ENCODE data around the gene TIAM1. TPM values are rescaled to one million over a fixed set of nuclear protein-coding genes. Genes with fewer than 3 reads are reported as not detected.

Gene TIAM1
- total RNA-seq, 3 donors from 2014 or later = 6.2 to 11.6 (median 10.4) TPM

GRCh38 chr21:31253684-31254083 lies 90.4 kb downstream of the TIAM1 start:
- intact Hi-C loops (cut with DNase I, micrococcal nuclease) = no loop called here
- Histone ChIP-seq H3K36me3 (ENCODE audit: low read depth) (no peaks in the 10 kb centered on the region), H3K4me1 (ENCODE audit: low read depth) (no peaks in the 10 kb centered on the region), H3K9me3 (no peaks in the 10 kb centered on the region), H3K4me3 (no peak overlapping the region)
- DNase-seq = no peak
- no peak for ATAC-seq
- TF ChIP-seq, protein P1, sequence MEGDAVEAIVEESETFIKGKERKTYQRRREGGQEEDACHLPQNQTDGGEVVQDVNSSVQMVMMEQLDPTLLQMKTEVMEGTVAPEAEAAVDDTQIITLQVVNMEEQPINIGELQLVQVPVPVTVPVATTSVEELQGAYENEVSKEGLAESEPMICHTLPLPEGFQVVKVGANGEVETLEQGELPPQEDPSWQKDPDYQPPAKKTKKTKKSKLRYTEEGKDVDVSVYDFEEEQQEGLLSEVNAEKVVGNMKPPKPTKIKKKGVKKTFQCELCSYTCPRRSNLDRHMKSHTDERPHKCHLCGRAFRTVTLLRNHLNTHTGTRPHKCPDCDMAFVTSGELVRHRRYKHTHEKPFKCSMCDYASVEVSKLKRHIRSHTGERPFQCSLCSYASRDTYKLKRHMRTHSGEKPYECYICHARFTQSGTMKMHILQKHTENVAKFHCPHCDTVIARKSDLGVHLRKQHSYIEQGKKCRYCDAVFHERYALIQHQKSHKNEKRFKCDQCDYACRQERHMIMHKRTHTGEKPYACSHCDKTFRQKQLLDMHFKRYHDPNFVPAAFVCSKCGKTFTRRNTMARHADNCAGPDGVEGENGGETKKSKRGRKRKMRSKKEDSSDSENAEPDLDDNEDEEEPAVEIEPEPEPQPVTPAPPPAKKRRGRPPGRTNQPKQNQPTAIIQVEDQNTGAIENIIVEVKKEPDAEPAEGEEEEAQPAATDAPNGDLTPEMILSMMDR (IDR thresholded peaks at IDR 0.05) = no peak

DNA sequence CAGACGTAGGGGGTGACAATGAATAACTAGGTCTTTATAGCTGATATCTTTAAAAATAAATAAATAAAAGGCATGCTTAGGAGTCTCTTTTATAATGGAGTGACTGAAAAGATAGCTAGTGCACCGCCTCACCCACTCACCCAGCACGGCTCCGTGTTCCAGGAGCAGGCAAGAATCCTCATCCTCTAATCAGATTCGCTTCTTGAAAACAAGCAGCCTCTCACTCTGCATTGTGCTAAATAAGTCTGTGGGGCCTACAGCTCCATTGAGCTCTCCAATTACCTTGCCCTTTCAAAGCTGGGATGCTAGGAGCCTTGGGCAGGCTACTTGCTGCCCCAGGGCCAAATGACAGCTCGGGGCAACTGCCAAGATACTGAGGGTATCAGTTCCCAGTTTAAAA lies 91.5 kb downstream of the TIAM1 start:
- TF ChIP-seq, protein P1 (IDR thresholded peaks at IDR 0.05) = no peak
- Histone ChIP-seq H3K9me3 (no peaks in the 10 kb centered on the region), H3K36me3 (ENCODE audit: low read depth) (no peaks in the 10 kb centered on the region), H3K4me3 (no peak overlapping the region), H3K4me1 (ENCODE audit: low read depth) (no peaks in the 10 kb centered on the region)
- ATAC-seq = no peak
- DNase-seq = no peak
- intact Hi-C loops (cut with DNase I, micrococcal nuclease) = no loop called here

GRCh38 chr21:31252091-31252490 lies 92.0 kb downstream of the TIAM1 start:
- no peak for ATAC-seq

GRCh38 chr21:31251686-31252085 lies 92.4 kb downstream of the TIAM1 start:
- ATAC-seq (no peak), DNase-seq (no peak)
- Histone ChIP-seq H3K36me3 (ENCODE audit: low read depth) (no peaks in the 10 kb centered on the region), H3K4me1 (ENCODE audit: low read depth) (no peaks in the 10 kb centered on the region), H3K9me3 (no peaks in the 10 kb centered on the region), H3K4me3 (no peak overlapping the region)
- intact Hi-C loops (cut with DNase I, micrococcal nuclease) = no loop called here
- TF ChIP-seq, protein P1 (IDR thresholded peaks at IDR 0.05) = no peak

More at GRCh38 chr21:31252091-31252490, 92.0 kb downstream of the TIAM1 start:
- H3K36me3 ChIP-seq (ENCODE audit: low read depth) = no peaks in the 10 kb centered on the region
- no peak overlapping the region for H3K4me3 ChIP-seq
- TF ChIP-seq, protein P1 (IDR thresholded peaks at IDR 0.05) = no peak
- no peaks in the 10 kb centered on the region for H3K9me3 ChIP-seq
- no peak for DNase-seq
- no peaks in the 10 kb centered on the region for H3K4me1 ChIP-seq (ENCODE audit: low read depth)
- intact Hi-C loops (cut with DNase I, micrococcal nuclease) = no loop called here

DNA sequence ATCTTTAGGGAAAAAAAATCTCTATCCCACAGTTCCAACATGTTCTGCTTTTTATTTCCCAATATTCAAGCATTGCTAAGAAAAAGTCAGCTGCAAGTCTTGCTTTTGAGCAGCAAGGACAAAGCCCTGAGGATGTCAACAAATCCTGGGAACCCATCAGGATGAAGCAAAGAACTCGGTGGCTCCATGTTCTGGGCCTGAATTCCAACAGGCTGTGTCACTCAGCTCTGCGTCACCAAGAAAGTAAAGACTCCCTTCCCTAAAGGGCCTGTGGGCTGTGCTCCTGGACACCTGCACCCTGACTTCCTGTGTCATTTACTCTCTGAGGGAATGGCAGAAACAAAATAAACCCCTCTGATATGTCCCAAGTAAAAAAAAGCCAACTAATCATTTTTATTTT lies 95.5 kb downstream of the TIAM1 start:
- H3K9me3 ChIP-seq = peaks cover 8% of the 10 kb centered on the region
- intact Hi-C loops (cut with DNase I, micrococcal nuclease) = no loop called here
- H3K4me1 ChIP-seq (ENCODE audit: low read depth) = no peaks in the 10 kb centered on the region
- TF ChIP-seq, protein P1 (IDR thresholded peaks at IDR 0.05) = no peak
- H3K4me3 ChIP-seq = no peak overlapping the region
- DNase-seq (no peak), ATAC-seq (no peak)
- no peaks in the 10 kb centered on the region for H3K36me3 ChIP-seq (ENCODE audit: low read depth)

GRCh38 chr21:31243611-31244010 lies 100.5 kb downstream of the TIAM1 start:
- H3K4me3 ChIP-seq = no peak overlapping the region
- DNase-seq (no peak), ATAC-seq (no peak)
- H3K9me3 ChIP-seq = peaks cover 27% of the 10 kb centered on the region
- no peaks in the 10 kb centered on the region for H3K4me1 ChIP-seq (ENCODE audit: low read depth)
- intact Hi-C loops (cut with DNase I, micrococcal nuclease) = no loop called here
- H3K36me3 ChIP-seq (ENCODE audit: low read depth) = no peaks in the 10 kb centered on the region
- TF ChIP-seq, protein P1 (IDR thresholded peaks at IDR 0.05) = no peak

All from mucosa of descending colon (tissue), 3 donors.